H1 (cell line): ENCODE results near the gene STARD13. TPM values are rescaled to one million over a fixed set of nuclear protein-coding genes. Genes with fewer than 3 reads are reported as not detected.

Experiments used
- CTCF ChIA-PET: fragments of 300-600 bp; sonication (Branson Sonifier 250); formaldehyde crosslinking; loops from one replicate; lab custom pipeline; 2021; ENCODE audit not compliant: partially characterized antibody; lab: Charles Lee
- POLR2A ChIA-PET: fragments of 300-600 bp; sonication (Branson Sonifier 250); formaldehyde crosslinking; loops from one replicate; lab custom pipeline; 2021; ENCODE audit warnings: inconsistent platforms; ENCODE audit not compliant: partially characterized antibody; lab: Charles Lee
- DNase-seq, 2 experiments: peaks; one replicate each; pipeline versions ENCODE4 v3.0.0 to v3.0.0-alpha.2; 2010 to 2022; ENCODE audit warnings: low spot score in 2 of 2, low read depth in 1 of 2, mixed read lengths in 1 of 2
- FAIRE-seq: peaks from 2 replicates; lab custom pipeline; 2011; peaks lifted over from hg19 to GRCh38; lab: Jason Lieb, UNC
- H2AFZ ChIP-seq: 2 replicates; pipeline ENCODE4 v1.8.1; 2012; ENCODE audit warnings: low read length, inconsistent platforms
- H2AK5ac ChIP-seq: 2 replicates; pipeline ENCODE4 v1.6.1; 2013; ENCODE audit warnings: low read depth, low read length
- H2BK120ac ChIP-seq: replicated peaks from 2 replicates; pipeline ENCODE3; 2013; ENCODE audit warnings: low read depth, low read length, inconsistent platforms
- H2BK12ac ChIP-seq: 2 replicates; pipeline ENCODE4 v1.6.1; 2013; ENCODE audit warnings: low read depth, low read length
- H2BK15ac ChIP-seq: 2 replicates; pipeline ENCODE4 v1.6.1; 2013; ENCODE audit warnings: low read length
- H2BK20ac ChIP-seq: 2 replicates; pipeline ENCODE4 v1.6.1; 2013; ENCODE audit warnings: low read length
- H2BK5ac ChIP-seq: 2 replicates; pipeline ENCODE4 v1.6.1; 2013; ENCODE audit warnings: low read depth, low read length
- H3K14ac ChIP-seq: 2 replicates; pipeline ENCODE4 v1.6.1; 2013; ENCODE audit warnings: inconsistent platforms; ENCODE audit not compliant: insufficient read length
- H3K18ac ChIP-seq: 2 replicates; pipeline ENCODE4 v1.6.1; 2013; ENCODE audit warnings: low read length; ENCODE audit errors: extremely low read depth
- H3K23ac ChIP-seq: 2 replicates; pipeline ENCODE4 v1.6.1; 2013; ENCODE audit warnings: inconsistent platforms; ENCODE audit not compliant: insufficient read length
- H3K23me2 ChIP-seq: 2 replicates; pipeline ENCODE4 v1.6.1; 2013; ENCODE audit warnings: low read depth, low read length
- H3K27ac ChIP-seq: 2 replicates; pipeline ENCODE4 v1.6.1; 2011; ENCODE audit warnings: low read depth, low read length, inconsistent platforms
- H3K27me3 ChIP-seq, 4 experiments: replicated peaks in 1 of 4; 1 replicate in 1 of 4; 2 replicates in 3 of 4; pipeline versions ENCODE4 v1.6.1 to v1.8.1; 2011 to 2013; ENCODE audit warnings: low read length in 3 of 4, mild to moderate bottlenecking in 3 of 4, inconsistent platforms in 2 of 4, mixed read lengths in 2 of 4, moderate library complexity in 1 of 4; ENCODE audit not compliant: control insufficient read depth in 3 of 4, insufficient read depth in 3 of 4; ENCODE audit errors: extremely low read depth in 1 of 4
- H3K36me3 ChIP-seq, 4 experiments: 2 replicates each; pipeline versions ENCODE4 v1.6.1 to v1.8.1; 2011 to 2013; ENCODE audit warnings: mild to moderate bottlenecking in 4 of 4, low read length in 3 of 4, moderate library complexity in 2 of 4, control low read depth in 1 of 4, inconsistent platforms in 1 of 4; ENCODE audit not compliant: insufficient read depth in 4 of 4, control insufficient read depth in 2 of 4
- H3K4ac ChIP-seq: replicated peaks from 2 replicates; pipeline ENCODE3; 2013; ENCODE audit warnings: low read length, low read depth, mixed read lengths, inconsistent platforms; ENCODE audit not compliant: insufficient read length
- H3K4me1 ChIP-seq, 4 experiments: replicated peaks in 1 of 4; 1 replicate in 1 of 4; 2 replicates in 3 of 4; pipeline versions ENCODE4 v1.6.1 to v1.8.1; 2011 to 2013; ENCODE audit warnings: low read length in 3 of 4, inconsistent platforms in 2 of 4, mixed read lengths in 1 of 4; ENCODE audit not compliant: insufficient read depth in 4 of 4, control insufficient read depth in 3 of 4
- H3K4me2 ChIP-seq, 2 experiments: 2 replicates each; pipeline versions ENCODE4 v1.6.1 to v1.8.1; 2011 to 2013; ENCODE audit warnings: low read depth in 2 of 2, low read length in 2 of 2, control low read depth in 1 of 2, inconsistent platforms in 1 of 2, mild to moderate bottlenecking in 1 of 2; ENCODE audit not compliant: insufficient read depth in 1 of 2
- H3K4me3 ChIP-seq, 4 experiments: fragments of 200-600, 300-600 bp in 1 of 4; sonication (generic), shearing (Covaris generic), sonication (Bioruptor Twin) in 1 of 4; 2 replicates each; pipeline versions ENCODE4 v1.5.1 to v1.8.1; 2011 to 2016; ENCODE audit warnings: low read length in 4 of 4, low read depth in 3 of 4, control low read depth in 2 of 4, inconsistent platforms in 2 of 4, mild to moderate bottlenecking in 2 of 4, mixed read lengths in 1 of 4, moderate library complexity in 1 of 4; ENCODE audit not compliant: insufficient read depth in 2 of 4; ENCODE audit errors: extremely low read depth in 1 of 4
- H3K56ac ChIP-seq: replicated peaks from 2 replicates; pipeline ENCODE3; 2013; ENCODE audit warnings: low read depth, mild to moderate bottlenecking, mixed read lengths, low read length, inconsistent platforms; ENCODE audit not compliant: insufficient read length
- H3K79me1 ChIP-seq: 2 replicates; pipeline ENCODE4 v1.6.1; 2013; ENCODE audit warnings: low read depth, low read length, control low read depth
- H3K79me2 ChIP-seq, 2 experiments: 2 replicates each; pipeline versions ENCODE4 v1.6.1 to v1.8.1; 2012 to 2013; ENCODE audit warnings: low read length in 2 of 2, mild to moderate bottlenecking in 2 of 2, inconsistent platforms in 1 of 2; ENCODE audit not compliant: insufficient read depth in 2 of 2, control insufficient read depth in 1 of 2
- H3K9ac ChIP-seq, 4 experiments: replicated peaks in 1 of 4; 1 replicate in 1 of 4; 2 replicates in 3 of 4; pipeline versions ENCODE4 v1.6.1 to v1.8.1; 2011 to 2013; ENCODE audit warnings: low read depth in 3 of 4, low read length in 3 of 4, control low read depth in 2 of 4, mild to moderate bottlenecking in 2 of 4, moderate library complexity in 2 of 4, inconsistent platforms in 1 of 4; ENCODE audit errors: extremely low read depth in 1 of 4
- H3K9me3 ChIP-seq, 2 experiments: 2 replicates each; pipeline versions ENCODE4 v1.6.1 to v1.8.1; 2012 to 2013; ENCODE audit warnings: mild to moderate bottlenecking in 2 of 2, moderate library complexity in 2 of 2, control low read depth in 1 of 2, inconsistent platforms in 1 of 2, low read depth in 1 of 2, low read length in 1 of 2, mixed read lengths in 1 of 2; ENCODE audit not compliant: insufficient read depth in 2 of 2
- H4K20me1 ChIP-seq, 2 experiments: replicated peaks in 1 of 2; 2 replicates each; pipeline versions ENCODE3 to v1.8.1; 2011 to 2013; ENCODE audit warnings: inconsistent platforms in 2 of 2, low read length in 2 of 2, mild to moderate bottlenecking in 1 of 2; ENCODE audit not compliant: insufficient read depth in 2 of 2, control insufficient read depth in 1 of 2
- H4K5ac ChIP-seq: 2 replicates; pipeline ENCODE4 v1.6.1; 2013; ENCODE audit warnings: low read length, low read depth, mixed read lengths, inconsistent platforms; ENCODE audit not compliant: insufficient read length
- H4K8ac ChIP-seq: 2 replicates; pipeline ENCODE4 v1.8.0; 2013; ENCODE audit warnings: mild to moderate bottlenecking, moderate library complexity, low read length, inconsistent platforms; ENCODE audit not compliant: insufficient read depth; ENCODE audit errors: extremely low read depth
- H4K91ac ChIP-seq: replicated peaks from 2 replicates; pipeline ENCODE3; 2013; ENCODE audit warnings: low read length, mixed read lengths, inconsistent platforms; ENCODE audit not compliant: insufficient read length
- CBX5 ChIP-seq: fragments of 300-800, 300-1000 bp; sonication (generic); IDR thresholded peaks from 2 replicates; pipeline ENCODE4 v1.7.1; 2016; ENCODE audit warnings: antibody characterized with exemption, low read length, low read depth
- CTCF ChIP-seq, 3 experiments: IDR thresholded peaks; 1 replicate in 2 of 3; 2 replicates in 1 of 3; pipeline versions ENCODE4 v1.5.1 to v1.6.1; 2011; ENCODE audit warnings: low read length in 3 of 3, mild to moderate bottlenecking in 3 of 3, inconsistent platforms in 2 of 3, low read depth in 1 of 3, moderate library complexity in 1 of 3; ENCODE audit not compliant: insufficient read depth in 1 of 3; ENCODE audit errors: control extremely low read depth in 1 of 3
- HDAC6 ChIP-seq: IDR thresholded peaks from one replicate; pipeline ENCODE4 v1.7.1; 2012; ENCODE audit warnings: low read depth, mild to moderate bottlenecking, inconsistent platforms, low read length, moderate library complexity
- JUN ChIP-seq: IDR thresholded peaks from 2 replicates; pipeline ENCODE4 v1.6.1; 2011; ENCODE audit warnings: low read depth, mild to moderate bottlenecking, improper control_type of control experiment, low read length
- MAFK ChIP-seq: IDR thresholded peaks from 2 replicates; pipeline ENCODE4 v1.6.1; 2012; ENCODE audit warnings: low read depth, mild to moderate bottlenecking, improper control_type of control experiment, low read length
- RBBP5 ChIP-seq: IDR thresholded peaks from 2 replicates; pipeline ENCODE4 v1.7.1; 2012; ENCODE audit warnings: low read depth, mild to moderate bottlenecking, inconsistent platforms, low read length, moderate library complexity, borderline replicate concordance
- RNF2 ChIP-seq: fragments of 200-900, 300-1000 bp; sonication (generic); IDR thresholded peaks from 2 replicates; pipeline ENCODE4 v1.7.1; 2016; ENCODE audit warnings: borderline replicate concordance, low read depth, mild to moderate bottlenecking, antibody characterized with exemption, low read length; ENCODE audit not compliant: poor library complexity, severe bottlenecking; ENCODE audit errors: missing control alignments
- SAP30 ChIP-seq: fragments of 300-600 bp; sonication (generic); IDR thresholded peaks from 2 replicates; pipeline ENCODE4 v1.7.1; 2012; ENCODE audit warnings: low read length, moderate library complexity, mild to moderate bottlenecking, inconsistent platforms; ENCODE audit not compliant: insufficient read depth, insufficient replicate concordance
- SIX5 ChIP-seq: IDR thresholded peaks from 2 replicates; pipeline ENCODE4 v1.6.1; 2011; ENCODE audit warnings: mild to moderate bottlenecking, low read depth, low read length
- USF2 ChIP-seq: IDR thresholded peaks from 2 replicates; pipeline ENCODE4 v1.6.1; 2011; ENCODE audit warnings: low read length, improper control_type of control experiment
- WGBS, 2 experiments: shearing (Covaris generic) in 1 of 2; methylation state at CpG; one replicate each; pipeline versions ENCODE4 v1.1.6 to v1.1.7; 2013 to 2015; ENCODE audit warnings: low lambda C conversion rate in 2 of 2, mixed read lengths in 2 of 2, inconsistent platforms in 1 of 2, low coverage in 1 of 2, missing lambda C conversion rate in 1 of 2; ENCODE audit not compliant: insufficient replicate concordance in 2 of 2, insufficient coverage in 1 of 2, insufficient read length in 1 of 2; ENCODE audit errors: extremely low coverage in 1 of 2, missing lambda C conversion rate in 1 of 2; 5-methylcytosine and 5-hydroxymethylcytosine counted together
- polyA plus RNA-seq, 7 experiments: library from polyadenylated mRNA; depleted of rRNA in 3 of 7; stranded (reverse) in 5 of 7; unstranded in 2 of 7; fragments of >200 nt in 5 of 7; fragments of 200-250 nt in 2 of 7; gene quantifications; 1 replicate in 5 of 7; 2 replicates in 1 of 7; 4 replicates in 1 of 7; pipeline versions ENCODE4 v1.2.1 to v1.2.3, GENCODE V29; 2011 to 2013; ENCODE audit warnings: missing spikeins in 2 of 7, mixed read lengths in 2 of 7
- total RNA-seq: library from RNA; stranded (reverse); fragmentation: NEBNext Ultra II Directional; extraction: Animal tissue kit (Norgen Biotek cat#: 25700); gene quantifications from 2 replicates; pipeline ENCODE4 v1.2.1, GENCODE V29; 2021

STARD13 gene
- total and polyA plus RNA-seq, 2 of the 8 experiments (the other 6 are each of a cell fraction or from before 2014, with no cell fraction given): 0.82 to 2.9 TPM

- FAIRE-seq (no peak), DNase-seq (no peak)
- Histone ChIP-seq H3K23me2 (no peaks in the 10 kb centered on the region), H4K5ac (no peak overlapping the region), H2AFZ (no peak overlapping the region), H3K36me3 (no peaks in the 10 kb centered on the region), H2BK120ac (no peak overlapping the region), H3K27me3 (no peaks in the 10 kb centered on the region), H3K23ac (no peak overlapping the region), H2AK5ac (no peak overlapping the region), H3K9ac (no peak overlapping the region), H3K27ac (no peak overlapping the region), H3K4me3 (no peak overlapping the region), H2BK15ac (no peak overlapping the region), H2BK5ac (no peak overlapping the region), H3K4me1 (peaks cover 0 to 2% (median 0%) of the 10 kb centered on the region in 4 experiments; a peak in 2 of 7 replicates), H3K18ac (no peak overlapping the region), H2BK12ac (no peak overlapping the region), H4K20me1 (no peaks in the 10 kb centered on the region), H2BK20ac (no peak overlapping the region), H3K4ac (no peak overlapping the region), H4K8ac (no peak overlapping the region), H3K79me2 (no peaks in the 10 kb centered on the region), H3K14ac (no peak overlapping the region), H3K4me2 (no peak overlapping the region), H3K56ac (no peak overlapping the region), H4K91ac (no peak overlapping the region), H3K79me1 (no peaks in the 10 kb centered on the region), H3K9me3 (no peaks in the 10 kb centered on the region)
- WGBS, 2 experiments: 87% methylated on average over 4 of the region's 4 CpGs; no CpG with 5 or more reads in 1 of the 2 experiments
- ChIA-PET CTCF (interaction anchor here (0.6 kb wide), 1 partner anchor 131 kb away, joined by 3 read pairs; no protein-coding TSS in a partner anchor), POLR2A (no interaction called here)
- TF ChIP-seq HDAC6: no peak
- TF ChIP-seq CBX5: no peak
- no peak for TF ChIP-seq CTCF (IDR thresholded peaks at IDR 0.05; ENCODE audit: control extremely low read depth in 1 of 3, insufficient read depth in 1 of 3, low read depth in 1 of 3, low read length in 3 of 3)
- TF ChIP-seq USF2: no peak
- TF ChIP-seq SIX5: no peak
- no peak for TF ChIP-seq SAP30
- TF ChIP-seq RBBP5: no peak
- no peak for TF ChIP-seq JUN
- no peak for TF ChIP-seq MAFK
- no peak for TF ChIP-seq RNF2
Observed at GRCh38 chr13:33103457-33103856, 182.1 kb downstream of the STARD13 start.
